ENCODE results near the gene CDC42.
"Not testable (repeated sequence)": the region's sequence is repeated elsewhere in the genome, so short reads cannot be mapped to it uniquely, and the experiment has no call there.

CDC42 gene

DNA sequence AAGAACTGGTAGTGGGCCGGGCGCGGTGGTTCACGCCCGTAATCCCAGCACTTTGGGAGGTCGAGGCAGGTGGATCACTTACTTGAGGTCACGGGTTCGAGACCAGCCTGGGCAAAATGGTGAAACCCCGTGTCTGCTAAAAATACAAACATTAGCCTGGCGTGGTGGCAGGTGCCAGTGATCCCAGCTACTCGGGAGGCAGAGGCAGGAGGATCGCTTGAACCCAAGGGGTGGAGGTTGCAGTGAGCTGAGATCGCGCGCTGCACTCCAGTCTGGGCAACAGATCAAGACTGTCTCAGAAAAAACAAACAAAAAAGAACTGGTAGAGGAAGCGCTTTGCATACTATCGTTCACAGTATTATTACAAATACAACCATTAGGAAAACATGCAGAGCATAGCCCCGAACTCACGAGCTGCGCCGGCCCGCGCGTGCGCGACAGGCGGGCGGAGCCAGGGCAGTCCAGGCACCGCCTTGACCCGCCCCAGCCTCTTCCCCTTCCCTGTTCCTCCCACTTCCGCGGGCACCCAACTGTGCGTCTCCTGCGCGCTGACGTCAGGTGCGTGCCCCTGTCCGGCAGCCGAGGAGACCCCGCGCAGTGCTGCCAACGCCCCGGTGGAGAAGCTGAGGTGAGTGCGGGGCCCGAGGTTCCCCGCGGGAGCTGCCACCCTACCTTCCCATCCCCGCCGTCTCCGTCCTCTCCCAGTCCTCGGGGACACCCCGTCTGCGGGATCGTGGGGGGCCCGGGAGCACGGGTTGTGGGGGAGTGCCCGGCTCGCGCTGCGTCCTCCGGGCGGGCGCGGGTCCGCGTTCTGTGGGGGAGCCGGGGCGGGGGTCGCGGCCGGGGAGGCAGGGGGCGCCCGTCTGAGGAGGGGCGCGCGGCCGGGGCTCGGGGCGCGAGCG, at the start of gene CDC42:
TSS of gene CDC42 (plus strand) at position 595 of the 902 bp plus-strand sequence. CDS start 25,770 bp downstream, outside the sequence.
- H3K27ac ChIP-seq = peak within 1 kb of the TSS; percentile 96
- 0 out of 2 replicates have a peak, but pooled peaks have one; percentile 18 for TF ChIP-seq ZFX (IDR thresholded peaks at IDR 0.05)
- TF ChIP-seq, protein P1, sequence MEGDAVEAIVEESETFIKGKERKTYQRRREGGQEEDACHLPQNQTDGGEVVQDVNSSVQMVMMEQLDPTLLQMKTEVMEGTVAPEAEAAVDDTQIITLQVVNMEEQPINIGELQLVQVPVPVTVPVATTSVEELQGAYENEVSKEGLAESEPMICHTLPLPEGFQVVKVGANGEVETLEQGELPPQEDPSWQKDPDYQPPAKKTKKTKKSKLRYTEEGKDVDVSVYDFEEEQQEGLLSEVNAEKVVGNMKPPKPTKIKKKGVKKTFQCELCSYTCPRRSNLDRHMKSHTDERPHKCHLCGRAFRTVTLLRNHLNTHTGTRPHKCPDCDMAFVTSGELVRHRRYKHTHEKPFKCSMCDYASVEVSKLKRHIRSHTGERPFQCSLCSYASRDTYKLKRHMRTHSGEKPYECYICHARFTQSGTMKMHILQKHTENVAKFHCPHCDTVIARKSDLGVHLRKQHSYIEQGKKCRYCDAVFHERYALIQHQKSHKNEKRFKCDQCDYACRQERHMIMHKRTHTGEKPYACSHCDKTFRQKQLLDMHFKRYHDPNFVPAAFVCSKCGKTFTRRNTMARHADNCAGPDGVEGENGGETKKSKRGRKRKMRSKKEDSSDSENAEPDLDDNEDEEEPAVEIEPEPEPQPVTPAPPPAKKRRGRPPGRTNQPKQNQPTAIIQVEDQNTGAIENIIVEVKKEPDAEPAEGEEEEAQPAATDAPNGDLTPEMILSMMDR (conservative IDR thresholded peaks at IDR 0.05) = no peak

DNA sequence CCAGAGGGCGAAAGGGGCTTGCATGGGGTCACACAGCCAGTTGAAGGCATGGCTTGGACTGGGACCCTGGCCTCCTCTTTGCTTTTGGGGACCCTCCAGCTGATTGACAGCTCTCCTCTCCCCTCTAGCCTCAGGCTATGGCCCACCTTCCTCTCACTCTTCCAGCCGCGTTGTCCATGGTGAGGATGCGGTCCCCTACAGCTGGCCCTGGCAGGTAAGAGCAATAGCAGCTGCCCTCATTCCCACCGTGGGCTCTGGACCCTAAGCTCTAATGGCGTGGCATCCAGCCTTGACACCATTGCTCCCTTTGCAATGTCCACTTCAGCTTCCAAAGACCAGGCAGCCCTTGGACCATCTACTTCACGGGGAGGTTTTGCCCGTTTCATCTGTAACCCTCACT, 49.6 kb upstream of the CDC42 start:
- H3K27ac ChIP-seq = not testable (repeated sequence)

DNA sequence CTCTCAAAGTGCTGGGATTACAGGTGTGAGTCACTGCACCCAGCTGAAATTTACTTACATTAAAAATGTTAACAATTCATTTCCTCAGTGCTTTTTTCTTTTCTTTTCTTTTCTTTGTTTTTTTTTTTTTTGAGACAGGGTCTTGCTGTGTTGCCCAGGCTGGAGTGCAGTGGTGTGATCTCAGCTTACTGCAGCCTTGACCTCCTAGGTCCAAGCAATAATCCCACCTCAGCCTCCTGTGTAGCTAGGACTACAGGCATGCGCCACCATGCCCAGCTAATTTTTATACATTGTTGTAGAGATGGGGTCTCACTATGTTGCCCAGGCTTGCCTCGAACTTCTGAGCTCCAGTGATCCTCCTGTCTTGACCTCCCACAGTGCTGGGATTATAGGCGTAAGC, 48.5 kb upstream of the CDC42 start:
- H3K27ac ChIP-seq = not testable (repeated sequence)

DNA sequence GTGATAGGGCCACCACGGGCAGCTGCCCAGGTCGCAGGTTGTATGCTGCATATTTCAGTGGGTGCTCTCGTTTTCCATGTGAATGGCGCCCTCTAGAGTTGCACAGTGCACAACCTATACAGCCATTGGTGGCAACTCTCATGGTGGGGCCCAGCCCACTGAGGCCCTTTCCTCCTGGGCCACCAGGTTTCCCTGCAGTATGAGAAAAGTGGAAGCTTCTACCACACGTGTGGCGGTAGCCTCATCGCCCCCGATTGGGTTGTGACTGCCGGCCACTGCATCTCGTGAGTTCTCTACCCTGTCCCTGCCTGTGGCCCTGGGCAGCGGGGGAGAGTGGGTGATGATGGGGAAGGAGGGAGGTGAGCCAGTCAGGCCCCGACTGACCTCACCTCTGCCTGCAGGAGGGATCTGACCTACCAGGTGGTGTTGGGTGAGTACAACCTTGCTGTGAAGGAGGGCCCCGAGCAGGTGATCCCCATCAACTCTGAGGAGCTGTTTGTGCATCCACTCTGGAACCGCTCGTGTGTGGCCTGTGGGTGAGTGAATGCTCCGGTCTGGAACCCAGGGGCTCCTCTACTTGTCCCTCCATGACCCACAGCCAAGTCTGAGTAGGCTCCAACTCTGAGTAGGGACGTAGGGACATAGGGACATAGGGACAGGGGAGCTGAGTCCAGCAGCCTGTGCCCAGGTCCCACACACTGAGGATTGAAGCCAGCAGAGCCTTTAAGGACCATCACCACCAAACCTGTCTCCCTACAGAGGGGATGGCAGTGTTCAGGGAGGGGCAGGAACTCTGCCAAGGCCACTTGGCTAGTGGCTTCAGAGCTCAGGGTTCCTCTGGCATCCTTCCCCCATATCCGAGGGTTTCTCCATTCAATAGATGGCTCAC, 47.0 kb upstream of the CDC42 start:
- TF ChIP-seq, protein P1 (conservative IDR thresholded peaks at IDR 0.05) = peak; percentile 31
- H3K27ac ChIP-seq = not testable (repeated sequence)

DNA sequence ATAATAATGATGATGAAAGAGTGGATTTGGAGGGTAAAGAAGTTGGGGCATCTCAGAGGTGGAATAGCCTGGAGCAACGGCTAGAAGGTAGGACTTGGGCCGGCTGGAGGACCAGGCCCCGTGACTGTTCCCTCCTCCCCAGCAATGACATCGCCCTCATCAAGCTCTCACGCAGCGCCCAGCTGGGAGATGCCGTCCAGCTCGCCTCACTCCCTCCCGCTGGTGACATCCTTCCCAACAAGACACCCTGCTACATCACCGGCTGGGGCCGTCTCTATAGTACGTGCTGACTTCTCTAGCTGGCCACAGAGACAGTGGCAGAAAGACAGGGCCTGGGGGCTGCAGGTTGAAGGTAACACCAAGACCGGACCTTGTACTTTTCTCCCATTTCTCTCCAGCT, 45.8 kb upstream of the CDC42 start:
- H3K27ac ChIP-seq = not testable (repeated sequence)

DNA sequence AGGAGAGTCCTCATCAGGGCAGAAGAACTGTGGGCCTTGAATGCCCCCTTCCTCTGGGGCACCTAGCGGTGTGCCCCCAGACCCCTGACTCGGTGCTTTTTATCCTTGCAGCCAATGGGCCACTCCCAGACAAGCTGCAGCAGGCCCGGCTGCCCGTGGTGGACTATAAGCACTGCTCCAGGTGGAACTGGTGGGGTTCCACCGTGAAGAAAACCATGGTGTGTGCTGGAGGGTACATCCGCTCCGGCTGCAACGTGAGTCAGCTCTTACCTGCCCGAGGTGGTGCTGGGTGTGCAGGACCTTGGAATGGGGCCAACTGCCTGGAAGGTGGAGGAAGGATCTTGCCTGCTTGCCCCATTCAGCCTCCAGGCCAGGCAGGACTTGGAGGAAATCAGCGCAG, 45.2 kb upstream of the CDC42 start:
- not testable (repeated sequence) for H3K27ac ChIP-seq

DNA sequence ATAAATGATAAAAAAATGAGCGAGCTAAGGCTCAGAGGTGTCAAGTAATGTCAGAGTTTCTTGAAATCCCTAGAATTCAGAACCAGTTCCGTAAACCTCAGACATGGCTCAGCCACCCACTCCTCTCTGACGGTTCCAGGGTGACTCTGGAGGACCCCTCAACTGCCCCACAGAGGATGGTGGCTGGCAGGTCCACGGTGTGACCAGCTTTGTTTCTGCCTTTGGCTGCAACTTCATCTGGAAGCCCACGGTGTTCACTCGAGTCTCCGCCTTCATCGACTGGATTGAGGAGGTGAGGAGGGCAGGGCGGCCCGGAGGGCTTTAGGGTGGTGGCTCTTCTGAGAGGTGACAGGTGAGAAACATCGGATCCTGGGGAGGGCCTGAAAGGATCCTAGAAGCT, 42.9 kb upstream of the CDC42 start:
- not testable (repeated sequence) for H3K27ac ChIP-seq

DNA sequence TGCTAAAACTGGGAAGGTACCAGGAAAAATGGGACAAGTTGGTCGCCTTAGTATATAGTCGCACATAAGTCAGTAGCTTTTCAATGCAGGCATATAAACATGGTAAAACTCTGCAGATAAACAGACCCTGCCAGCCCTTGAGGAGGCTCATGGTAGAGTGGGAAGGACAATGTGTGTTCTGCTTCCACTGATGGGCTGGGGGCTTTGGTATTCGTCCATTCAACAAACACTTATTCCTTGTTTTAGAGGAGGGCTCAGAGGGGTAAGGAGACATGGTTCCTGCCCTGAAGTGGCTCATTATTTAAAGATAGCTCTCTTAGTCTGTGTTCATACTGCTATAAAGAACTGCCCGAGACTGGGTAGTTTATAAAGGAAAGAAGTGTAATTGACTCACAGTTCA, 39.8 kb upstream of the CDC42 start:
- not testable (repeated sequence) for H3K27ac ChIP-seq

DNA sequence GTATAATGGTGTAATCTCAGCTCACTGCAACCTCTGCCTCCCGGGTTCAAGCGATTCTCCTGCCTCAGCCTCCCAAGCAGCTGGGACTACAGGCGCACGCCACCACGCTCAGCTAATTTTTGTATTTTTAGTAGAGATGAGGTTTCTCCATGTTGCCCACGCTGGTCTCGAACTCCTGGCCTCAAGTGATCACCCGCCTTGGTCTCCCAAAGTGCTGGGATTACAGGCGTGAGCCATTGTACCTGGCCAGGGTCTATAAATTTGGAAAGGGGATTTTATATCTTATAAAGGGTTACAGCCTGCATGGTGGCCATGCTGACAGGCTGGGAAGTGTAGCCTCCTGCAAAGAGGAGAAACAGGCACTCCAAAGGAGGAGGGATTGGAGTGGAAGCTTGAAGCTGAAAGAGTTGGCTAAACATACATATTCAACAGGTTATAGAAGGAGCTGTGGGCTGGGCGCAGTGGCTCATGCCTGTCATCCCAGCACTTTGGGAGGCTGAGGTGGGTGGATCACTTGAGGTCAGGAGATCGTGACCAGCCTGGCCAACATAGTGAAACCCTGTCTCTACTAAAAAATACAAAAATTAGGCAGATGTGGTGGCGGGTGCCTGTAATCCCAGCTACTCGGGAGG, 37.8 kb upstream of the CDC42 start:
- H3K27ac ChIP-seq = not testable (repeated sequence)

DNA sequence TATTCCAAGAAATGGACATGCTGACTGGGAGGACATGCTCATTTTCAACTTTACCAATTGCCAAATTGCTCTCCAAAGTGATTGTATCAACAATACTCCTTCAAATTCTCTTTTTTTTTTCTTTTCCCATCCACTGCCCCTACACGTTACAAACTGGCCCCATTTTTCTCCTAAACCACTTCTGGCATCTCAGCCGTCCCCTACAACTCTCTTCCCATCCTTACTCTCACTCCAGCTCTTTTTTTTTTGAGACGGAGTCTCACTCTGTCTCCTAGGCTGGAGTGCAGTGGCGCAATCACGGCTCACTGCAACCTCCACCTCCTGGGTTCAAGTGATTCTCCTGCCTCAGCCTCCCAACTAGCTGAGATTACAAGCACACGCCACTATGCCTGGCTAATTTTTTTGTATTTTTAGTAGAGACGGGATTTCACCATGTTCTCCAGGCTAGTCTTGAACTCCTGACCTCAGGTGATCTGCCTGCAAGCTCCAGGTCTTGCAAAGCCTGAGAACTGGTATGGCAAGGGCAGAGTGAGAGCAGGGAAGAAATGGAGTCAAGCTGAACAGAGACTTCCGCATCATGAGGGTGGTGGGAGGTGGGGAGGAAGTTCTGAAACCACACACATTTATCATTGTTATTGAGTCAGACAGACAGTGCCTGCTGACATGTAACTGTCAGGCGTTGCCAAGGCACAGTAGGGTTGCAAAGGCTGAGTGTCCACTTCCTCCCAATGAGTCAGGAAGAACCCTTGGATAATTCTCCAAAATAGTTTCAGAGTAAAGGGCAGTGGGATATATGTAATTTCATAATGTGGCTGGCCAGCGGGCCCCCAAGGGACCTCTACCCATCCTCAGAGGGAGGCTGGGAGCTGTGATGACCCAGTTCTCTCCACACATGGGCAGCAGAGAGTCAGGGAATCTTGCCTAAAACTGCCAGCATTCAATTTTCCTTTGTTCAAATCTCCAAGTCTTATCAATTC, 33.6 kb upstream of the CDC42 start:
- no peak overlapping the region for H3K27ac ChIP-seq
- TF ChIP-seq ZFX (IDR thresholded peaks at IDR 0.05) = no peak
- TF ChIP-seq, protein P1 (conservative IDR thresholded peaks at IDR 0.05) = no peak

Measured in C4-2B (cell line).